ENCODE data around the gene CDC42EP5. TPM values are rescaled to one million over a fixed set of nuclear protein-coding genes. Genes with fewer than 3 reads are reported as not detected.

CDC42EP5 gene
- total and polyA plus RNA-seq, 10 of the 15 experiments (the other 5 are each of a cell fraction or from before 2014, with no cell fraction given) = 0.42 to 1.8 (median 1.4) TPM; not detected in 6

GRCh38 chr19:54464630-54465425, 8.3 kb downstream of the CDC42EP5 start (continued):
- TF ChIP-seq ZBTB40 (IDR thresholded peaks at IDR 0.05; ENCODE audit: borderline replicate concordance) (peak; percentile 39; the same call in 1 of the 2 replicates), MLLT1 (IDR thresholded peaks at IDR 0.05) (0 out of 2 replicates have a peak, but pooled peaks have one; percentile 43), SPI1 (IDR thresholded peaks at IDR 0.05; ENCODE audit: borderline replicate concordance, insufficient read depth, low read depth, low read length) (no peak), IKZF2 (IDR thresholded peaks at IDR 0.05) (no peak), MEF2A (IDR thresholded peaks at IDR 0.05; ENCODE audit: insufficient read depth, low read depth, low read length) (no peak), MYC (IDR thresholded peaks at IDR 0.05; ENCODE audit: insufficient read depth, insufficient read length, insufficient replicate concordance, low read length, severe bottlenecking) (no peak), SUZ12 (IDR thresholded peaks at IDR 0.05; ENCODE audit: unreplicated experiment) (no peak), GABPA (IDR thresholded peaks at IDR 0.05; ENCODE audit: low read depth) (no peak), E2F4 (IDR thresholded peaks at IDR 0.05; ENCODE audit: low read depth, low read length) (no peak), CREM (IDR thresholded peaks at IDR 0.05; ENCODE audit: low read depth) (peak; percentile 91), FOXK2 (IDR thresholded peaks at IDR 0.05) (no peak), PAX8 (IDR thresholded peaks at IDR 0.05) (no peak), SRF (IDR thresholded peaks at IDR 0.05; ENCODE audit: low read depth in 2 of 2, low read length in 2 of 2) (0 out of 4 replicates have a peak, but pooled peaks of 1 of the 2 experiments have one; percentile 15), CREB1 (IDR thresholded peaks at IDR 0.05; ENCODE audit: low read depth) (peak; percentile 91), TBL1XR1 (IDR thresholded peaks at IDR 0.05; ENCODE audit: low read depth, low read length) (peak; percentile 39; the same call in 1 of the 2 replicates)

All from GM12878 (cell line).